GM18861 (cell line): Measurements from ENCODE around the gene MOB2.

Experiments
- ATAC-seq: cut with Tn5 transposase; IDR thresholded peaks from one replicate; pipeline ENCODE4 v1.9.1; 2021; ENCODE audit not compliant: unreplicated experiment

The MOB2 gene

DNA sequence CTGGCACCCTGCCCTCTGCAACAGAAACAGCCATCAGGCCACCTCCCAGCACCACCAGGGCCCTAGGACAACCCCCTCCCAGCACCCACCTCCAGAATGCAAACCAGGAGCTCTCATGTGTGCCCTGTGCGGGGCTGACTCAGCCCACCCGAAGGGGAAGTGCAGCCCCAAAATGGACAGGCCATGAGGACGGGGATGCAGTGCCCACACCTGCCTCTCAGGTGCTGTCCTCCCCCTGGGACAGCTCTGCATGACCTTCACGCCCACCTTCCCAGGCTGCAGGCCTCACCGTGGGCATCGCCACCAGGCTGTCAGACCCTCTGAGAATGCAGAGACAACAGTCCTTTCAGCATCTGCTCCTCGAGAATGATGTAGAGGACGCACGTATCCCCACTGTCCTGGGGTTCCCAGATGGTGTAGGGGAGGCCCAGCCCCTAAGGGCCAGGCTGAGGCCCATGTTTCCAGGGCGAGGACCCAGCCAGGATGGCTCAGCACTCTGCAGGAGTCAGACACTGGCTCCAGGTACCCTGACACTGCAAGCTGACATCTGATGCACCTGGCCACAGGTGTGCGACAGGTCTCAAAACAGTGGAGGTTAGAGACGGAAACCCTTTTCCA is 13.5 kb downstream of the MOB2 start:
- ATAC-seq, result no peak

DNA sequence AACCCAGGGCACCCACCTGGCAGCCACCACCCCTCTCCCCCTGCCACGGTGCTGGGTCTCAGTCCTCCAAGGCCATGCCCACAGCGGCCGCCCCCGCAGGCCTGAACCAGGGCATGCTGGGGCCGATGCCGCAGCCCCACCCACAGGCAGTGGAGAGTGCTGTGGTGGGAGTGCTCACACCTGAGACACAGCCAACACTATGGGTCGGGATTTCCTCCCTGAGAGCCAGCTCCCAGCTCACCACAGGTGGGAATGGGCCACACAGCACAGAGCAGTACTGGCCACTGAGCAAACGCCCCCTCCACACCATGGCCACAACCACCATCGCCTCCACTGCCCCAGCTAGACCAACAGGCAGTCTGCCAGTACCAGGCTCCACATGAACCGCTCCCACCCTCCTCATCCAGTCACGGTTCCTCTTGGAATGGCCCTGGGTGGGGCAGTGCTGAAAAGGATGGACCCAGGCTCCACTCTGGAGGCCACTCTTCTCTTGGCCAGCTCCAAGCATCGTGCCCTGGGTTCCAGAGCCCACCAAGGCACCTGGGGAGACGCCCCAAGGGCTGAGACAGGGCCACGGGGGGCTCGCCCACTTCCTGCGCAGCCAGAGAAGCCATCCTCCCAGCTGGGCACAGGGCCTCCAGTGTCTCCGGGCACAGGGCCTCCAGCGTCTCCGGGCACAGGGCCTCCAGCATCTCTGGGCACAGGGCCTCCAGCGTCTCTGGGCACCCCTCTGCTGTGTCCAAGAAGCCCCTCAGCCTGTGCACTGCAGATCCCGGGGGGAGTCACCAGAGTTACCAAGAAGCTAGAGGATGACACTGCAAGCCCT is 14.2 kb downstream of the MOB2 start:
- no peak for ATAC-seq

DNA sequence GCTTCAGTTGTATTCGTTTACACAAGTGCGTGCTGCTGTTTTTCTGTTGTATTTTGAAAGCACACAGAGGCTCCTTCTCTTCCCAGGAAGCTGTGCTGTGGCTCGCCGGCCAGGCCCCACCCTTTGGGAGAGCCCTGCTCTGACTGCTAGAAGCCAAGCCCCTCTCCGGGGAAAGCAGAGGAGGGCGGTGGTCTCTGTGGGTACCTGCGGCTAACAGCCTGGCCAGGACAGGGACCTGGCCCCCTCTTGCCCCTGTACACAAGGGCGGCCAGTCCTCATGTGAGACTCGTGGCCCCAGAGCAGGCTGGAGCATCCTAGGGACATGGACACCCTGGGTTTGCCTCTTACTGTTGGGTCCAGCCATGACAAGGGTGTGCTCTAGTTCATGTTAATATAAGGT is 14.8 kb downstream of the MOB2 start:
- ATAC-seq, result no peak

DNA sequence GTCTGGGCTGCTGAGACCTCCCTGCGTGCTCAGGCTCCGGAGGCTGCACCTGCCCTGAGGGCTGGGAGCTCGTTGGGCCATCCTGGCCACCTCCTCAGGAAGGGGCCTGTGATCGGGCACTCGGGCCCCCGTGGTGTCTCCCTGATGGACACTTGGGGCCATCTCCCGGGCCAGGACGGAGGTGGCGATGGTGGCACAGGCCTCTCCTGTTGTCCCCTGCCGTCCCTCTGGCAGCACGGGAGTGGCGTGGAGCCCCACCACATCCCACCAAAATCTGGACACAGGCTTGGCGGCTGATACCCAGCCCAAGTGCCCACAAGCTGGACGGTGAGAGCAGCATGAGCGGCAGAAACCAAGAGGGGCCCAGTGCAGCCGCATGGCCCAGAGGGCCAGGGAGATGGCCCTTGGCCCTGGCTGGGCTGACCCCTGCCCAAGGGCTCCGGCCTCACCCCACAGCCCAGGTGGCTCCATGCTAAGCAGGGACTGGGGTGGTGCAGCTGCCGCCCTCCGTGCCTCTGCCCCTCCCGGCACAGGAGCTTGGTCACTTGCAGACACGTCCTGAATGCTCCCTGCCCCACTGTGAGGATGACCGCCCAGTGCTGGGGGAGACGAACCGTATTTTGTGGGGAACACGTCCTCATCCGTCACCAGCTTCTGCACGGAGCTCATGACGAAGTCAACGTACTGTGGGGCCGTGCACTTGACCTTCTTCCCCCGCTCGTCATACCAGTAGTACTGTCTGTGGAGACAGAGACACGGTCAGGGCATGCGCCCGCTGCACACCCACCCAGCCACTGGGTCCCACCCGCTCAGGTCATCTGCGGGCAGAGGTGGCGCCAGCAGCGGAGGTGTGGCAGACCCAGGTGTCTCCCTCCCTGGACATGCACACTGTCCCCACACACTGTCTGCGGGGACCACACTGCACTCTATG is 15.6 kb downstream of the MOB2 start:
- no peak for ATAC-seq

DNA sequence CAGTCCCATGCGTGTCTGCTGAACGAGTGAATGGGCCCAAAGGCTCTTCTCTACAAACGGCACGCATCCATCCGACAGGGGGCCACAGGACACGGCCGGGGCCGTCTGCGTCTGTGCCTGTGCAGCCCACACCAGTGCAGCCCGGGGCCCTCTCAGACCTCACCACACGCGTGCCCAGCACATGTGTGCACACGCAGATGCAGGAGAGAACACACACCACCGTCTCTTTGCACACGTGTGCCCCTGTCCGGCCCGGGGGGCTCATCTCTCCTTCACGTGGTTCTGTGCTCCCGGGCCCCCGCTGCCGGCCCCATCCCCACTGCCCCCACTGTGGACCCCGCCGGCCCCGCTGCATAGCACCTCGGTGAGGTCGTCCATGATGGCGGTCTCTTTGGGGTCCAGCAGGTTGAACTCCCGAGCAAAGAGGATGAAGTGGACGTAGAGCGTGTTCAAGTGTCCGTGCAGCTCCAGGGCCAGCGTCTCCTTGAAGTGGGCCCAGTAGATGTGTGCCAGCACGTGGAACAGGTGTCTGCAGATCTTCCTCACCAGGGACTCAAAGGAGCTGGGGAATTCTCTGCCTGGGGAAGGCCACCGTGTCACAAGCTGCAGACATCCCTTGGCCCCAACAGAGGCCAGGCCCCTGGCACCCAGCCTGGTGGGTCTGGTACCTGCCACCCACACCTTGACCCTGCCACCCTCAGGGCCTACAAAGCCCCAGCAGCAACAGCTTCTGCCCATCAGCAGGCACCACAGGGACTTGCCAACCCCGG is 16.5 kb downstream of the MOB2 start:
- no peak for ATAC-seq

DNA sequence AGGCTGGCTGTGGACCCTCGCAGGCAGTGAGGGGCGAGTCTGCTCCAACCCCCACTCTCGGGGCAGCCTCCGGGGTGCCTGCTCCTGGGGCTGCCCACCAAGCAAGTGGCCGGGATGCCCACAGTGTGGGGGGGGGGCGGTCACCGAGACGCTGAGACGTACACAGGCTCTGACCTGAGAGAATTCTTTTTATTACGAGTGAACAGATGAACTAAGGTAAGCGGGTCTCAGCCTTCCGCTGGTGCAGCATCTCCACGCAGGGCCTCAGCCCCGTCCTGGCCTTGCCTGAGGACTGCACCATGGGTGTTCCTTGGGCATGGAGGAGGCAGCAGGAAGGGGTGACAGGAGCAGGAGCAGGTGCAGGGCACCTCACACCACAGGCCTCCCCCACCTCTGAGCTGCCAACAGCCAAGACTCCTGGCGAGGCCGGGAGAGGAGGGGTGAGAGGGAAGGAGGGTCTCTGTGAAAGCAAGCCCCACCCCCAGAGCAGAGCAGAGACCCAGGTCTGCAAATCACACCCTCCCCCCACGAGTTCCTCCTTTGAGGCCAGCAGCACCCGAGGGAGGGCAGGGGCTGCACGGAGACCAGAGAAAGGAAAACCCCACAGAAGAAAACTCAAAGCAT is 17.2 kb downstream of the MOB2 start:
- no peak for ATAC-seq

DNA sequence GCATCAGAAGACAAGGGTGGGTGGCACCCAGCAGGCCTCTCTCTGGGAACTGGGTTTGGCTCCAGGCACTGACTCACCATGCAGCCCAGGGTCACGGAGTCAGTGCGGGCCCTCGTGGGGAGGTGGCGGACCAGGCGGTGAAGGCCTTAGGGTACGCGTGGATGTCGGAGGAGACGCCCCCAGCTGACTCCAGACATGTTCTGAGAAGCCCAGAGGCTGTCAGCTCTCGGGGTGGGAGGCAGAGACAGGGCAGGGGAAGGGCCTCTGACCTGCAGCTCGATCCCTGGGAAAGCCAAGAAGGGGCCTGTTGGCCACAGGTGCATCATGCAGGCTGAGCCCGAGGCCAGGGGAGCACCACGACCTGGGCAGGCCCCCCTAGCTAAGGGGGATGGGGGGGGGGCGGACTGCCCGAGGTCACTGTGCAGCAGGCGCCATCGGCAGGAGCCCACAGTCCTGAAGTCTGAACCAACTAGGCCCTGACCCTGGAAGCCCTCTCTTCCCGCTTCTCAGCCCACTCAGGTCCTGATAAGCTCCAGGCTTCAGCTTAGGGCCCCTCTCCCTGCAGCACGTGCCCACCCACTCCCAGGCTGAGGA is 18.0 kb downstream of the MOB2 start:
- ATAC-seq, result no peak

DNA sequence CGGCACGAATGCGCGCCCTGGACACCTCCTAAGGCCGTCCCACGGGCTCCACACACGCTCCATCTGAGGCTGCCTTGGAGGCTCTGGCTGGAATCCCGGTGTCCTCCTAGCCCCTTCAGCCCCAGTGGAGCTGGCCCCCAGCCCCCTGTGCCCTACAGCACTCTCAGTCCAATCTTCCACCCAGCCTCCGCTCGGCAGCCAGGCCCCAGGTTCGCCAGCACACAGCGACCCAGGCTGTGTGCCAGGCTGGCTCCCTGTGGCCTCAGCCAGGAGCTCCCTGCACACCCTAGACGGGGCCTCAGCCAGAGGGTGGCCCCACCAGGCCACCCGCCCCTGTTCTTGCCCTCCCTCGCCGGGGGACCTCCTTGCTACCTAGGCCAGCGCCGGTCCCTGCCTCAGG is 18.6 kb downstream of the MOB2 start:
- no peak for ATAC-seq

DNA sequence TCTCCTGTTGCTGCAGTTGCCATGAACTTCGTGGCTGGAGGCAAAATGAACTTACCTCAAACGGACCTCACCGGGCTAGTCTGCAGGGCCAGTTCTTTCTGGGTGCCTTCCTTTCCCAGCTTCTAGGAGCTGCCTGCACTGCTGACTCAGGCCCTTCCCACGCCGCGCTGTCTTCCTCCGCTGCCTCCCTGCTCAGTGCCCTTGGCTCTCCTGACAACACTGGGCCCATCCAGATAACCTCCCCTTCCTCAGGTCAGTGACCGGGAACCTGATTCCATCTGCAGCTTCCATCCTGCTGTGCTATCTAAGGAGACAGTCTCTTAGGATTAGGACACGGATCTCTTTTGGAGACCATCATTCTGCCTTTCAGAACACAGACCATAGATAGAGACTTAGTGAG is 19.3 kb downstream of the MOB2 start:
- no peak for ATAC-seq

DNA sequence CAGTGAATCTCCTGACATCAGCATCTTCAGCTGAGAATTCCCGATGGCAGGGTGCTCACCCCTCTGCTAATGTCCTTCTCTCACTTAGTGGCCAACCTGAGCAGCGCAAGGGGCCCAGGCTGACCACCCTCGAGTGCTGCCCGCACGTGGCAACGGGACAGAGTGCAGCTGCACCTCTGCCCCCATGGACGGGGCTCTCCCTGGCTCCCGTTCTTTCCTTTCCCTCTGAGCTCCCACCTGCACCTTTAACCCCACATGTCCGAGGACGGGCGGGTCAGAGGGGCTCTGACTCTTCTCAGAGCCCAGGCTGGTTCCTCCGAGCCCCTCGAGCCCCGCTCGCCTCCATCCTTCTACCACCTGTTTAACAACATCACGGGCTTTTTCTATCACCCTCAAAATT is 19.8 kb downstream of the MOB2 start:
- ATAC-seq, result no peak

DNA sequence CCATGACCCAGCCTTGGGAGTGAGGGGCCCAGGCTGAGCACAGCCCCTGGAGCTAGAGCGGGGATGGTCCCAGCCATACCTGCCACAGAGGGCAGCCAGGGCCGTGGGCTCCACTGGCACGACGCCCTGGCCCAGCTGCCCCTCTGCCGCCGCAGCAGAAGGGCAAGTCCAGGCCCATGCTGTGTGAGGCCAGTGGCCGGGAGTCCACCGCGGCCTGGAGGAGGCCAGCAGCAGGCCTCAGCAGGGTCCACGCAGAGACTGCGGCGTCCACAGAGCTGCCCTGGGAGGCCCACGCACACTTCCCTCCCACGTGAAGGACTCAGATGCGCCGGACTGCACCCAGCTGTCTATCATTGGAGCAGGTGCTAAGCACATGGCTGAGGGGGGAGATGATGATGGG is 23.5 kb downstream of the MOB2 start:
- ATAC-seq, result no peak

DNA sequence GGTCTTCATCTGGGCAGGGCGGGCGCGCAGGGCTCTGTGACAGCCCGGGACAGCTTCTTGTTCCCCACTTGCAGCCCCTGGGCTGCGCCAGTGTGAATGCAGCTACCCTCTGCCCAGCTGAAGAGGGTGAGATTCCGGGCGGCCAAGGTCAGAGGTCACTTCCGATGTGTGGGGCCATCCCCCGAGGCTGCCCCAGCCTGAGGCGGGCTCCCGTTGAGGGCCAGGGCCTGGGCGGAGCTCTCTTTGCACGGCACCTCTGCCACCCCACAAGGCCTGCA is 23.9 kb downstream of the MOB2 start:
- ATAC-seq, result no peak

DNA sequence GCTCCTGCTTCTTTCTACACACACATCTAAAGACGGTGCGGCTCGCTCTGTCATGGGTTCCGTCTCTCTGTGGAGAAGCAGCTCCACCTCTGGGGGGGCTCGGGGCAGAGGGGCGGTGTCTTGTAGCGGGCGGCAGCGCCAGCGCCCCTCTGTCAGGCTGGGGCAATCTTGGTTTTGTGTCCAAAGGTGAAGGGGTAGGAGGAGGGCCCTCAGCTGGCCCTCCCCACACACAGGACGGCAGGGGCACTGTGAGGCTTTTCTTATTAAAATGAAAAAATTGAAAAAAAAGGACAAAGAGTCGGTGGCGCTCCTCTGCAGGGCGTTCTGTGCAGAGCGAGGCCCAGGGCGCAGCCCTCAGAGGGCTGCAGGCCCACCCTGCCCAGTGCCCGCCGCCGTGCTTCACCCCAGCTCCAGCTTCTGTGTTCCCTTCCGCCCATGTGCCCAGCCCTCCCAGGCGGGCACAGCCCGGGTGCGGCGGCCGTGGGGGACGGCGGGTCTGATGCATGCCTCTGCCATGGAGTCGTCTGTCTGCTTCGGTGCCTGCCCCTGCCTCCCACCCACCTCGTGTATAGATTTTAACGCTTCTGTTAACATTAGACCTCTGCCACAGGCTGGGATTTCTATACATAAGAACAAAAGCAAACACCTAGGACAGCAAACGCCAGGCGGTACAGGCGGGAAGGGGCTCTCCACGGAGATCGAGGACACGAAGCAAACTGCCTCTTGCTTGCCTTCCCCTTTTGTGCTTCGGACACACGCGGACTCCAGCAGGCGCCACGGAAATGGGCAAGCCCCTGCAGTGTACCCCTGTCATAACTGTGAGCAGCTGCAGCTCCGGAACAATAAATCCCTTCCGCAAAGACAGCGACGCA is 24.5 kb downstream of the MOB2 start:
- no peak for ATAC-seq

DNA sequence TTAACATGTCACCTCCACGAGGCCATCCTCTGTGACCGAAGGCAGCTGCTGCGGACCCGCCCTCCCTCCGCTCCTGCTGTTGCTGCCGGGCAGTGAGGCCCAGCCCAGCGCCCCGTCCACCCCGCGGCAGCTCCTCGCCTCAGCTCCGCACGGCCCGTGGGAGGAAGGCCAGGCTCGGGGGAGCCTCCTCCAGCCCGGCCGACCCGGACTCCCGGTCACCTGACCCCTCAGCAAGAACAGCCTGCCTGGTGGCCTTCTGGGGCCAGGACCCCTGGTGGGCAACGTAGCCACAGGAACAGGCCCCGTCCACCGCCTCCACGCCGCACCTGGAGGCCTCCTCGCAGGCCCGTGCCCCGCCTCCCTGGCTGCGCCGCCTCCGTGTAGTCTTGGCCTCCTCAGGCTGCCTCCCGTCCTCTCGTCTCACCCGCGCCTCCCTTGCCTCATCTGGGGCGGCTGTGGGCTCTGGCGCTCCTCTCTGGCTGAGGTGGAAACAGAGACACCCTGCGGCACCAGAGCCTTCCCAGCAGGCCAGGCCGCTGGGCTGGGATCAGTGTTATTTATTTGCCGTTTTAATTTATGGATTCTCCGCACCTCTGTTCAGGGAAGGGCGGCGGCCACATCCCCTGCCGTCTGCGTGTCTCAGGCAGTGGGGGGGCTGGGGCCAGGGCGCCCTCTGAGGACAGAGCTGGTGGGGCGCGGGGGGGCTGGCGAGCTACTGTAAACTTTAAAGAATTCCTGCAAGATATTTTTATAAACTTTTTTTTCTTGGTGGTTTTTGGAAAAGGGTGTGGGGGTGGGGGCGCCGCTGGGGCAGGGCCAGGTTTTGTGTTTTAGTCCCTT is 25.4 kb downstream of the MOB2 start:
- ATAC-seq, result no peak

DNA sequence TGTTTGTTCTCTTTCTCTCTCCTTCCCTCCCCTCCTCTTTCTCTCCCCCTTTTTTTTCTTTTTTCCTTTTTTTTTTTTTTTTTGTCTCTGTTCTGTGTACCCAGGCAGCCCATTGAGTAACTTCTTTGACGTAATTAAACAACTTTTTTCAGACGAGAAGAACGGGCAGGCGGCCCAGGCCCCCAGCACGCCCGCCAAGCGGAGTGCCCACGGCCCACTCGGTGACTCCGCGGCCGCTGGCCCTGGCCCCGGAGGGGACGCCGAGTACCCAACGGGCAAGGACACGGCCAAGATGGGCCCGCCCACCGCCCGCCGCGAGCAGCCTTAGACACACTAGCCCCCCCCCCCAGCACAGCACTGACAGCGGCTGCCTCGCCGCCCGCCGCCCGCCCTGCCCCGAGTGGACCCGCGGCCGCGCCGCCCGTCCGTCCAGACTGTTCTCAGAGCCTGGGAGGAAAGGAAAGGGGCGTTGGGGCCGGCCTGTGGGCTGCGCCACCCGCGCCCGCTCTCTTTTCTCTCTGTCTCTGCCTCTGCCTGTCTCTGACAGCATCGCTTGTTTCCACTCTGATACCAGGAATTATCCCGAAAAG is 26.1 kb downstream of the MOB2 start:
- no peak for ATAC-seq

DNA sequence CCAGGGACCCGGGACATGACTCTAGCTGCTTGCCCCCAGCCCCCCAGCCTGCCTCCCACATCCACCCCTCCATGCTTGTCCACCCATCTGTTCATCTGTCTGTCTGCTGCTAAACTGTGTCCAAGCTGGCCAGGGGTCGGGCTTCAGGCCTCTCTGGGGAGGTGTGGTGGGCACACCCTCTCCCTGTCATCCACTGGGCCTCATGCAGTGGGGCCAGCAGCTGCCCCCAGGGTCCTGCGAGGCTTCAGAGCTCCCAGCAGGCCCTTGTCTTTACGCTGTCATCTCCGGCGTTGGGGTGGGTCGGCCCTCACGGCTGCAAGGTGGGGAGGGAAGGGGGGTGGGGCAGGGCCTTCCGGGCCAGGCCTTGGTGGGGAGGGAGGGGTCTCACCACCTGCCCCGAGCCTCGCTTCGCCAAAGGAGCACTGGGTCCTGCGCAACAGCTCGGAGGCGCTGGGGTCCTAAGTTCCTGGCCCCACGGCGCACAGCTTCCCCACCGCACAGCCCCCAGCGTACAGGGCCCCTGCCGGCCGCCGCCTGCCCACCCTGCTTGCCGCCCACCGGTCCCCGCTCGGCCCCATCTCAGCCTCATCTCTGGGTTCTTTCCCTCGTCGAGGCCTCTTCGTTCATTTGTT is 26.7 kb downstream of the MOB2 start:
- ATAC-seq, result no peak

DNA sequence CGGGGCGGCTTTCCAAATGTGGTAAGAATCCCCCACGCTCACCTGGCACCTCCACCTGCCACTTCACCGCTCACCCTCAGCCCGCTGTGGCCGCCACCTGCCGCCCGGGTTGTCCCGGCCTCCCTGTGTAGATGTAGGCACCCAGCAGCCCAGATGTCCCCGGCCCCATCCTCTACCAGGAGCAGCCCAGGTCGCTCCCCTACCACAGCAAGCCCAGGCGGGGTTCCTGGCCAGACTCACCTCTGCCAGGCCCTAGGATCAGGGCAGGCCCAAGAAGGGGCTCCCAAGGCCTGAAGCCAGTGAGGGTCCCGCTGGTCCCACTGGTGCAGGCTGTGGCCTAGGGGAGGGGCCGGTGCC is 27.4 kb downstream of the MOB2 start:
- ATAC-seq, result no peak
